ENCODE results near the gene PNPLA5. TPM values are rescaled to one million over a fixed set of nuclear protein-coding genes. Genes with fewer than 3 reads are reported as not detected.

The PNPLA5 gene
- total RNA-seq, 1 donor from 2014 or later = not detected

GRCh38 chr22:43862882-43863202, 29.0 kb downstream of the PNPLA5 start:
- Mint-ChIP-seq H3K36me3 (ENCODE audit: unreplicated experiment) (no peaks in the 10 kb centered on the region), H3K4me1 (ENCODE audit: unreplicated experiment) (peaks cover 3% of the 10 kb centered on the region), H3K27ac (ENCODE audit: unreplicated experiment) (no peak overlapping the region), H3K27me3 (ENCODE audit: unreplicated experiment) (peaks cover 60% of the 10 kb centered on the region), H3K4me3 (ENCODE audit: unreplicated experiment) (peak overlapping the region; percentile 63), H3K9me3 (ENCODE audit: unreplicated experiment) (no peaks in the 10 kb centered on the region)
- no peak for DNase-seq (ENCODE audit: extremely low spot score, unreplicated experiment)
- no peak for TF ChIP-seq CTCF (IDR thresholded peaks at IDR 0.05)

GRCh38 chr22:43862074-43862881, 29.5 kb downstream of the PNPLA5 start, which contains the start of gene SULT4A1:
SULT4A1 (minus strand) TSS chr22:43862513; CDS start chr22:43862382, 131 bp downstream.
- no peaks in the 10 kb centered on the region for H3K36me3 Mint-ChIP-seq (ENCODE audit: unreplicated experiment)
- H3K4me3 Mint-ChIP-seq (ENCODE audit: unreplicated experiment) = peak within 1 kb of the TSS; percentile 63
- DNase-seq (ENCODE audit: extremely low spot score, unreplicated experiment) = no peak
- TF ChIP-seq CTCF (IDR thresholded peaks at IDR 0.05) = no peak
- no peak within 1 kb of the TSS for H3K27ac Mint-ChIP-seq (ENCODE audit: unreplicated experiment)
- peaks cover 62% of the 10 kb centered on the region for H3K27me3 Mint-ChIP-seq (ENCODE audit: unreplicated experiment)
- H3K9me3 Mint-ChIP-seq (ENCODE audit: unreplicated experiment) = no peaks in the 10 kb centered on the region
- H3K4me1 Mint-ChIP-seq (ENCODE audit: unreplicated experiment) = peaks cover 3% of the 10 kb centered on the region

GRCh38 chr22:43861529-43861928, 30.3 kb downstream of the PNPLA5 start:
- no peak for DNase-seq (ENCODE audit: extremely low spot score, unreplicated experiment)
- Mint-ChIP-seq H3K4me3 (ENCODE audit: unreplicated experiment) (peak overlapping the region; percentile 42), H3K9me3 (ENCODE audit: unreplicated experiment) (peaks cover 5% of the 10 kb centered on the region), H3K4me1 (ENCODE audit: unreplicated experiment) (peaks cover 3% of the 10 kb centered on the region), H3K27ac (ENCODE audit: unreplicated experiment) (no peak overlapping the region), H3K36me3 (ENCODE audit: unreplicated experiment) (no peaks in the 10 kb centered on the region), H3K27me3 (ENCODE audit: unreplicated experiment) (peaks cover 66% of the 10 kb centered on the region)
- TF ChIP-seq CTCF (IDR thresholded peaks at IDR 0.05) = no peak

GRCh38 chr22:43860831-43861230, 31.0 kb downstream of the PNPLA5 start:
- Mint-ChIP-seq H3K9me3 (ENCODE audit: unreplicated experiment) (peaks cover 5% of the 10 kb centered on the region), H3K4me3 (ENCODE audit: unreplicated experiment) (no peak overlapping the region), H3K36me3 (ENCODE audit: unreplicated experiment) (no peaks in the 10 kb centered on the region), H3K27me3 (ENCODE audit: unreplicated experiment) (peaks cover 62% of the 10 kb centered on the region), H3K27ac (ENCODE audit: unreplicated experiment) (no peak overlapping the region), H3K4me1 (ENCODE audit: unreplicated experiment) (peaks cover 3% of the 10 kb centered on the region)
- no peak for DNase-seq (ENCODE audit: extremely low spot score, unreplicated experiment)
- no peak for TF ChIP-seq CTCF (IDR thresholded peaks at IDR 0.05)

- DNase-seq (ENCODE audit: extremely low spot score, unreplicated experiment) = no peak
- TF ChIP-seq CTCF (IDR thresholded peaks at IDR 0.05) = no peak
- Mint-ChIP-seq H3K27ac (ENCODE audit: unreplicated experiment) (no peak overlapping the region), H3K9me3 (ENCODE audit: unreplicated experiment) (peaks cover 5% of the 10 kb centered on the region), H3K36me3 (ENCODE audit: unreplicated experiment) (no peaks in the 10 kb centered on the region), H3K4me1 (ENCODE audit: unreplicated experiment) (peaks cover 3% of the 10 kb centered on the region), H3K4me3 (ENCODE audit: unreplicated experiment) (no peak overlapping the region), H3K27me3 (ENCODE audit: unreplicated experiment) (peaks cover 62% of the 10 kb centered on the region)
Measured at GRCh38 chr22:43860126-43860525, 31.7 kb downstream of the PNPLA5 start.
